ENCODE data around the gene HS1BP3. TPM values are rescaled to one million over a fixed set of nuclear protein-coding genes. Genes with fewer than 3 reads are reported as not detected.

The HS1BP3 gene
- total and polyA plus RNA-seq, 2 of the 4 experiments (the other 2 are of a cell fraction), result 9.0 to 14.8 TPM

DNA sequence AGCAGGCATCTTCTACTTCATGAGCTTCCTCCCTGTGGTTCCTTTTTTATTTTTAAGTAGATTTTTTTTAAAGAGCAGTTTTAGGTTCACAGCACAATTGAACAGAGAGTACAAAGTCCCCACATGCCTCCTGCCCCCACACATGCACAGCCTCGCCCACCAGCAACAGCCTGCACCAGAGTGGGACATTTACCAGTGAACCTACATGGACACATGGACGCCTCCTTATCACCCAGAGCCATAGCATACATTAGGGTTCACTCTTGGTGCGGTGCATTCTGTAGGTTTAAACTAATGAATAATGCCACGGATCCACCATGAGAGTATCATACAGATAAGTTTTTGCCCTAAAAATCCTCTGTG, 40.9 kb downstream of the HS1BP3 start:
- no peak overlapping the region for H2AFZ ChIP-seq (replicated peaks; ENCODE audit: low read length, poor library complexity)
- no CpG with 5 or more reads among the region's 4 CpGs for WGBS, 2 experiments (ENCODE audit: extremely low coverage in 2 of 2, insufficient read length in 1 of 2)

More for the DNA sequence above, 40.9 kb downstream of the HS1BP3 start:
- Histone ChIP-seq H4K91ac (ENCODE audit: insufficient read depth, low read depth, low read length) (no peak overlapping the region), H2BK15ac (ENCODE audit: low read depth, low read length) (no peak overlapping the region), H3K36me3 (ENCODE audit: control insufficient read depth, insufficient read depth, low read length) (no peaks in the 10 kb centered on the region), H2BK5ac (ENCODE audit: low read depth, low read length, poor library complexity, severe bottlenecking) (no peak overlapping the region), H4K20me1 (ENCODE audit: insufficient read depth, low read length) (no peaks in the 10 kb centered on the region), H3K79me1 (ENCODE audit: low read depth in 1 of 2, low read length in 2 of 2) (peaks cover 0 to 7% of the 10 kb centered on the region in 2 experiments; a peak in 1 of 4 replicates), H3K4me3 (ENCODE audit: insufficient read depth, low read depth, low read length) (no peak overlapping the region), H3K4ac (ENCODE audit: low read depth, low read length) (no peak overlapping the region; the same call in 1 of the 2 replicates), H3K27me3 (ENCODE audit: control insufficient read depth, insufficient read depth, low read length) (no peaks in the 10 kb centered on the region), H2BK20ac (ENCODE audit: low read depth, low read length) (no peak overlapping the region), H3K18ac (ENCODE audit: low read depth, low read length) (no peak overlapping the region), H2BK120ac (ENCODE audit: low read depth, low read length) (no peak overlapping the region), H3K4me2 (ENCODE audit: low read depth, low read length) (no peak overlapping the region), H3K27ac (ENCODE audit: insufficient read depth, low read length) (no peak overlapping the region), H4K8ac (ENCODE audit: low read depth in 2 of 2, low read length in 2 of 2) (no peak overlapping the region), H4K5ac (ENCODE audit: low read depth, low read length) (no peak overlapping the region), H3K14ac (replicated peaks; ENCODE audit: low read depth, low read length) (no peak overlapping the region), H3K9ac (ENCODE audit: low read depth, low read length) (no peak overlapping the region), H3K56ac (ENCODE audit: extremely low read depth, insufficient read depth, low read length) (no peak overlapping the region), H3K4me1 (ENCODE audit: control insufficient read depth, insufficient read depth, low read length) (peaks cover 18% of the 10 kb centered on the region), H3K9me3 (ENCODE audit: control insufficient read depth, insufficient read depth, low read length) (no peaks in the 10 kb centered on the region), H2AK9ac (replicated peaks; ENCODE audit: low read depth, low read length, poor library complexity) (no peak overlapping the region), H2AK5ac (ENCODE audit: low read depth, low read length) (no peak overlapping the region), H3K9me1 (ENCODE audit: insufficient read depth, low read length) (peaks cover 12% of the 10 kb centered on the region), H3K23ac (ENCODE audit: low read depth, low read length) (no peak overlapping the region)
- ATAC-seq (ENCODE audit: low read depth) (no peak), DNase-seq (no peak)
- BruUV-seq (replicated peaks), result no TSS peak
- TF ChIP-seq FOS (IDR thresholded peaks at IDR 0.05; ENCODE audit: low read depth, low read length), result no peak
- TF ChIP-seq, protein P1, sequence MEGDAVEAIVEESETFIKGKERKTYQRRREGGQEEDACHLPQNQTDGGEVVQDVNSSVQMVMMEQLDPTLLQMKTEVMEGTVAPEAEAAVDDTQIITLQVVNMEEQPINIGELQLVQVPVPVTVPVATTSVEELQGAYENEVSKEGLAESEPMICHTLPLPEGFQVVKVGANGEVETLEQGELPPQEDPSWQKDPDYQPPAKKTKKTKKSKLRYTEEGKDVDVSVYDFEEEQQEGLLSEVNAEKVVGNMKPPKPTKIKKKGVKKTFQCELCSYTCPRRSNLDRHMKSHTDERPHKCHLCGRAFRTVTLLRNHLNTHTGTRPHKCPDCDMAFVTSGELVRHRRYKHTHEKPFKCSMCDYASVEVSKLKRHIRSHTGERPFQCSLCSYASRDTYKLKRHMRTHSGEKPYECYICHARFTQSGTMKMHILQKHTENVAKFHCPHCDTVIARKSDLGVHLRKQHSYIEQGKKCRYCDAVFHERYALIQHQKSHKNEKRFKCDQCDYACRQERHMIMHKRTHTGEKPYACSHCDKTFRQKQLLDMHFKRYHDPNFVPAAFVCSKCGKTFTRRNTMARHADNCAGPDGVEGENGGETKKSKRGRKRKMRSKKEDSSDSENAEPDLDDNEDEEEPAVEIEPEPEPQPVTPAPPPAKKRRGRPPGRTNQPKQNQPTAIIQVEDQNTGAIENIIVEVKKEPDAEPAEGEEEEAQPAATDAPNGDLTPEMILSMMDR (conservative IDR thresholded peaks at IDR 0.05; ENCODE audit: low read depth, low read length), result no peak
- no peak for TF ChIP-seq MAZ (IDR thresholded peaks at IDR 0.05; ENCODE audit: borderline replicate concordance, low read depth, low read length)
- no peak for TF ChIP-seq MXI1 (IDR thresholded peaks at IDR 0.05; ENCODE audit: borderline replicate concordance, low read depth, low read length)
- TF ChIP-seq, protein P2, sequence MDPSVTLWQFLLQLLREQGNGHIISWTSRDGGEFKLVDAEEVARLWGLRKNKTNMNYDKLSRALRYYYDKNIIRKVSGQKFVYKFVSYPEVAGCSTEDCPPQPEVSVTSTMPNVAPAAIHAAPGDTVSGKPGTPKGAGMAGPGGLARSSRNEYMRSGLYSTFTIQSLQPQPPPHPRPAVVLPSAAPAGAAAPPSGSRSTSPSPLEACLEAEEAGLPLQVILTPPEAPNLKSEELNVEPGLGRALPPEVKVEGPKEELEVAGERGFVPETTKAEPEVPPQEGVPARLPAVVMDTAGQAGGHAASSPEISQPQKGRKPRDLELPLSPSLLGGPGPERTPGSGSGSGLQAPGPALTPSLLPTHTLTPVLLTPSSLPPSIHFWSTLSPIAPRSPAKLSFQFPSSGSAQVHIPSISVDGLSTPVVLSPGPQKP (IDR thresholded peaks at IDR 0.05; ENCODE audit: borderline replicate concordance, low read depth, low read length), result no peak
- TF ChIP-seq CEBPB (IDR thresholded peaks at IDR 0.05; ENCODE audit: low read depth, low read length), result no peak
- no peak for TF ChIP-seq SMC3 (IDR thresholded peaks at IDR 0.05; ENCODE audit: low read depth, low read length)
- TF ChIP-seq, protein P3, sequence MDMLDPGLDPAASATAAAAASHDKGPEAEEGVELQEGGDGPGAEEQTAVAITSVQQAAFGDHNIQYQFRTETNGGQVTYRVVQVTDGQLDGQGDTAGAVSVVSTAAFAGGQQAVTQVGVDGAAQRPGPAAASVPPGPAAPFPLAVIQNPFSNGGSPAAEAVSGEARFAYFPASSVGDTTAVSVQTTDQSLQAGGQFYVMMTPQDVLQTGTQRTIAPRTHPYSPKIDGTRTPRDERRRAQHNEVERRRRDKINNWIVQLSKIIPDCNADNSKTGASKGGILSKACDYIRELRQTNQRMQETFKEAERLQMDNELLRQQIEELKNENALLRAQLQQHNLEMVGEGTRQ (IDR thresholded peaks at IDR 0.05; ENCODE audit: low read depth, low read length), result no peak
- no peak for TF ChIP-seq POLR2A (IDR thresholded peaks at IDR 0.05; ENCODE audit: low read depth, low read length)
- CTCF ChIA-PET, result no interaction called here
- in situ Hi-C loops (cut with MboI; ENCODE audit: low sequenced_read_pairs) (no loop called here), intact Hi-C loops (cut with micrococcal nuclease) (loop anchor here (5.0 kb wide), 1 partner anchor 103 kb away; no protein-coding TSS in a partner anchor), dilution Hi-C loops (cut with HindIII; ENCODE audit: low sequenced_read_pairs, unreplicated experiment) (no loop called here)
- POLR2A ChIA-PET (ENCODE audit: unreplicated experiment), result interaction anchor here (0.7 kb wide), 1 partner anchor 163 kb away, joined by 3 read pairs; the partner anchor contains the start of gene RHOB
